Measurements from ENCODE around the gene NODAL. TPM values are rescaled to one million over a fixed set of nuclear protein-coding genes. Genes with fewer than 3 reads are reported as not detected.

Gene NODAL
- total and polyA plus RNA-seq, 2 donors = 0.21 to 0.28 TPM

- 6% methylated on average over 18 of the region's 18 CpGs for WGBS
- DNase-seq (ENCODE audit: low read depth in 6 of 9, low spot score in 9 of 9) = peak in 6 of 9 donors; percentile 18 to 48 (median 20)
- peak overlapping the region; percentile 70 to 90 for H3K4me3 ChIP-seq (ENCODE audit: low read length in 2 of 2)
- peaks cover 0 to 4% of the 10 kb centered on the region in 2 donors for H3K36me3 ChIP-seq (ENCODE audit: control insufficient read depth in 2 of 2, insufficient read depth in 2 of 2, low read length in 1 of 2)
- H3K9me3 ChIP-seq (ENCODE audit: control insufficient read depth in 2 of 2, insufficient read depth in 1 of 2, low read length in 1 of 2) = no peaks in the 10 kb centered on the region
- no peaks in the 10 kb centered on the region for H3K27me3 ChIP-seq (ENCODE audit: control insufficient read depth in 2 of 2, insufficient read depth in 1 of 2, low read length in 1 of 2)
- peak overlapping the region; percentile 76 to 94 for H3K27ac ChIP-seq (ENCODE audit: low read depth in 1 of 2, low read length in 1 of 2)
- peaks cover 15 to 16% of the 10 kb centered on the region in 2 donors for H3K4me1 ChIP-seq (ENCODE audit: control insufficient read depth in 2 of 2, insufficient read depth in 2 of 2, low read length in 2 of 2)
These were observed 36.2 kb downstream of the NODAL start for GRCh38 chr10:70405037-70405824.

GRCh38 chr10:70404787-70405036 is 36.8 kb downstream of the NODAL start:
- H3K27ac ChIP-seq (ENCODE audit: low read depth in 1 of 2, low read length in 1 of 2) = peak overlapping the region; percentile 76 to 94
- DNase-seq (ENCODE audit: low read depth in 6 of 9, low spot score in 9 of 9) = no peak
- H3K27me3 ChIP-seq (ENCODE audit: control insufficient read depth in 2 of 2, insufficient read depth in 1 of 2, low read length in 1 of 2) = no peaks in the 10 kb centered on the region
- H3K4me3 ChIP-seq (ENCODE audit: low read length in 2 of 2) = peak overlapping the region; percentile 70 to 90
- no peaks in the 10 kb centered on the region for H3K9me3 ChIP-seq (ENCODE audit: control insufficient read depth in 2 of 2, insufficient read depth in 1 of 2, low read length in 1 of 2)
- H3K4me1 ChIP-seq (ENCODE audit: control insufficient read depth in 2 of 2, insufficient read depth in 2 of 2, low read length in 2 of 2) = peaks cover 15 to 16% of the 10 kb centered on the region in 2 donors
- under 1% methylated on average over 11 of the region's 11 CpGs for WGBS
- peaks cover 0 to 3% of the 10 kb centered on the region in 2 donors for H3K36me3 ChIP-seq (ENCODE audit: control insufficient read depth in 2 of 2, insufficient read depth in 2 of 2, low read length in 1 of 2)

GRCh38 chr10:70404036-70404786 is 37.3 kb downstream of the NODAL start, which contains the start of gene EIF4EBP2:
TSS of gene EIF4EBP2 (plus strand) at chr10:70404145. CDS start at chr10:70404402, 257 bp downstream.
- no peaks in the 10 kb centered on the region for H3K27me3 ChIP-seq (ENCODE audit: control insufficient read depth in 2 of 2, insufficient read depth in 1 of 2, low read length in 1 of 2)
- DNase-seq (ENCODE audit: low read depth in 6 of 9, low spot score in 9 of 9) = peak; percentile 86 to 97 (median 94)
- peak within 1 kb of the TSS; percentile 70 to 90 for H3K4me3 ChIP-seq (ENCODE audit: low read length in 2 of 2)
- no peaks in the 10 kb centered on the region for H3K36me3 ChIP-seq (ENCODE audit: control insufficient read depth in 2 of 2, insufficient read depth in 2 of 2, low read length in 1 of 2)
- WGBS = under 1% methylated on average over 103 of the region's 103 CpGs
- H3K4me1 ChIP-seq (ENCODE audit: control insufficient read depth in 2 of 2, insufficient read depth in 2 of 2, low read length in 2 of 2) = peaks cover 15 to 16% of the 10 kb centered on the region in 2 donors
- peak within 1 kb of the TSS; percentile 76 to 94 for H3K27ac ChIP-seq (ENCODE audit: low read depth in 1 of 2, low read length in 1 of 2)
- no peaks in the 10 kb centered on the region for H3K9me3 ChIP-seq (ENCODE audit: control insufficient read depth in 2 of 2, insufficient read depth in 1 of 2, low read length in 1 of 2)

- Histone ChIP-seq H3K9me3 (ENCODE audit: control insufficient read depth in 2 of 2, insufficient read depth in 1 of 2, low read length in 1 of 2) (no peaks in the 10 kb centered on the region), H3K36me3 (ENCODE audit: control insufficient read depth in 2 of 2, insufficient read depth in 2 of 2, low read length in 1 of 2) (no peaks in the 10 kb centered on the region), H3K27me3 (ENCODE audit: control insufficient read depth in 2 of 2, insufficient read depth in 1 of 2, low read length in 1 of 2) (no peaks in the 10 kb centered on the region), H3K4me1 (ENCODE audit: control insufficient read depth in 2 of 2, insufficient read depth in 2 of 2, low read length in 2 of 2) (peaks cover 15 to 16% of the 10 kb centered on the region in 2 donors), H3K4me3 (ENCODE audit: low read length in 2 of 2) (peak overlapping the region; percentile 8 to 90), H3K27ac (ENCODE audit: low read depth in 1 of 2, low read length in 1 of 2) (no peak overlapping the region)
- DNase-seq (ENCODE audit: low read depth in 6 of 9, low spot score in 9 of 9) = no peak
- 10% methylated on average over 12 of the region's 12 CpGs for WGBS
These were observed 37.9 kb downstream of the NODAL start for GRCh38 chr10:70403483-70404035.

- Histone ChIP-seq H3K4me1 (ENCODE audit: control insufficient read depth in 2 of 2, insufficient read depth in 2 of 2, low read length in 2 of 2) (peaks cover 0 to 3% of the 10 kb centered on the region in 2 donors), H3K27ac (ENCODE audit: low read depth in 1 of 2, low read length in 1 of 2) (no peak overlapping the region), H3K27me3 (ENCODE audit: control insufficient read depth in 2 of 2, insufficient read depth in 1 of 2, low read length in 1 of 2) (no peaks in the 10 kb centered on the region), H3K4me3 (ENCODE audit: low read length in 2 of 2) (no peak overlapping the region), H3K9me3 (ENCODE audit: control insufficient read depth in 2 of 2, insufficient read depth in 1 of 2, low read length in 1 of 2) (no peaks in the 10 kb centered on the region), H3K36me3 (ENCODE audit: control insufficient read depth in 2 of 2, insufficient read depth in 2 of 2, low read length in 1 of 2) (no peaks in the 10 kb centered on the region)
- 91% methylated on average over 3 of the region's 3 CpGs for WGBS
- no peak for DNase-seq (ENCODE audit: low read depth in 6 of 9, low spot score in 9 of 9)
These were observed 42.3 kb downstream of the NODAL start for GRCh38 chr10:70399177-70399576.

GRCh38 chr10:70396140-70396539 is 45.3 kb downstream of the NODAL start:
- WGBS = 98% methylated on average over 1 of the region's 1 CpG
- Histone ChIP-seq H3K4me3 (ENCODE audit: low read length in 2 of 2) (no peak overlapping the region), H3K27ac (ENCODE audit: low read depth in 1 of 2, low read length in 1 of 2) (no peak overlapping the region), H3K4me1 (ENCODE audit: control insufficient read depth in 2 of 2, insufficient read depth in 2 of 2, low read length in 2 of 2) (no peaks in the 10 kb centered on the region), H3K9me3 (ENCODE audit: control insufficient read depth in 2 of 2, insufficient read depth in 1 of 2, low read length in 1 of 2) (no peaks in the 10 kb centered on the region), H3K36me3 (ENCODE audit: control insufficient read depth in 2 of 2, insufficient read depth in 2 of 2, low read length in 1 of 2) (no peaks in the 10 kb centered on the region), H3K27me3 (ENCODE audit: control insufficient read depth in 2 of 2, insufficient read depth in 1 of 2, low read length in 1 of 2) (peaks cover 0 to 4% of the 10 kb centered on the region in 2 donors)
- DNase-seq (ENCODE audit: low read depth in 6 of 9, low spot score in 9 of 9) = no peak

DNA sequence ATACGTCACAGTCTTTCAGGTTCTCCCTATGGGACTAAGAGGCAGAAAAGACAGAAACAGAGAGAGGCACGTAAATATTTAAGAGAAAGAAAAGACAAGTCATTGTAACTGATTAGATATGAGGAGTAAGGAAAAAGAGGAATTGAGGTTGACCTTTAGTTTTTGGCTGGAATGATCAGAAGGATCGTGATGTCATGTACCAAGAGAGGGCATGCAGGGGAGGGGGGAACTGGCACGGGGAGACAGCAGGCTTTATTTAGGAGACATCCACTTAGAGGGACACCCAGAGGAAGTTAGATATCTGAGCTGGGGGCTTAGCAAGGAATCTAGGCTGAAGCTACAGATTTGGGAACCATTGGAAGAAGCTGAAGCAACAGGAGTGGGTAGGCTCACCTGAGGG is 49.8 kb downstream of the NODAL start:
- Histone ChIP-seq H3K4me3 (ENCODE audit: low read length in 2 of 2) (no peak overlapping the region), H3K27ac (ENCODE audit: low read depth in 1 of 2, low read length in 1 of 2) (no peak overlapping the region), H3K36me3 (ENCODE audit: control insufficient read depth in 2 of 2, insufficient read depth in 2 of 2, low read length in 1 of 2) (no peaks in the 10 kb centered on the region), H3K9me3 (ENCODE audit: control insufficient read depth in 2 of 2, insufficient read depth in 1 of 2, low read length in 1 of 2) (no peaks in the 10 kb centered on the region), H3K4me1 (ENCODE audit: control insufficient read depth in 2 of 2, insufficient read depth in 2 of 2, low read length in 2 of 2) (peaks cover 0 to 4% of the 10 kb centered on the region in 2 donors), H3K27me3 (ENCODE audit: control insufficient read depth in 2 of 2, insufficient read depth in 1 of 2, low read length in 1 of 2) (peaks cover 0 to 4% of the 10 kb centered on the region in 2 donors)
- 70% methylated on average over 4 of the region's 4 CpGs for WGBS
- DNase-seq (ENCODE audit: low read depth in 6 of 9, low spot score in 9 of 9) = no peak
